HEK293T (cell line): ENCODE measurements around the gene RAD51B.

Experiments
- CTCF ChIA-PET: fragments of 350-600 bp; formaldehyde crosslinking; extraction: SDS; loops from one replicate; lab custom pipeline; 2021; ENCODE audit warnings: antibody characterized with exemption, inconsistent platforms; lab: Yijun Ruan, JAX
- POLR2A ChIA-PET: fragments of 350-600 bp; formaldehyde crosslinking; extraction: SDS; loops from one replicate; lab custom pipeline; 2020; ENCODE audit warnings: antibody characterized with exemption, inconsistent platforms; lab: Yijun Ruan, JAX
- DNase-seq: peaks from one replicate; pipeline ENCODE4 v3.0.0; 2012; ENCODE audit warnings: mixed read lengths; ENCODE audit errors: extremely low spot score
- ARNT ChIP-seq: fragments of 450-650 bp; IDR thresholded peaks from 2 replicates; pipeline ENCODE4 v1.6.1; 2017; ENCODE audit warnings: mild to moderate bottlenecking
- BHLHE40 ChIP-seq: fragments of 450-650 bp; IDR thresholded peaks from 2 replicates; pipeline ENCODE4 v1.6.1; 2016; ENCODE audit warnings: mild to moderate bottlenecking, moderate library complexity, borderline replicate concordance
- CTBP1 ChIP-seq: fragments of 450-650 bp; IDR thresholded peaks from 2 replicates; pipeline ENCODE4 v1.6.1; 2016; ENCODE audit warnings: borderline replicate concordance
- ELF4 ChIP-seq: fragments of 450-650 bp; IDR thresholded peaks from 2 replicates; pipeline ENCODE4 v1.6.1; 2017; ENCODE audit warnings: antibody characterized with exemption
- FOXA1 ChIP-seq: fragments of 450-650 bp; IDR thresholded peaks from 2 replicates; pipeline ENCODE4 v1.6.1; 2016; ENCODE audit warnings: mild to moderate bottlenecking
- FOXK2 ChIP-seq: fragments of 450-650 bp; IDR thresholded peaks from 2 replicates; pipeline ENCODE4 v1.6.1; 2016; ENCODE audit warnings: mild to moderate bottlenecking
- FOXM1 ChIP-seq: fragments of 450-650 bp; IDR thresholded peaks from 2 replicates; pipeline ENCODE4 v1.6.1; 2017; ENCODE audit warnings: mild to moderate bottlenecking, borderline replicate concordance
- HDGF ChIP-seq: fragments of 450-650 bp; IDR thresholded peaks from 2 replicates; pipeline ENCODE4 v1.6.1; 2017; ENCODE audit warnings: antibody characterized with exemption, borderline replicate concordance
- L3MBTL2 ChIP-seq: fragments of 450-650 bp; conservative IDR thresholded peaks from 2 replicates; pipeline ENCODE4 v1.6.1; 2016; ENCODE audit warnings: mild to moderate bottlenecking
- LEF1 ChIP-seq: fragments of 450-650 bp; IDR thresholded peaks from 2 replicates; pipeline ENCODE4 v1.6.1; 2017; ENCODE audit warnings: mild to moderate bottlenecking, borderline replicate concordance
- NFRKB ChIP-seq: fragments of 450-650 bp; IDR thresholded peaks from 2 replicates; pipeline ENCODE4 v1.6.1; 2016; ENCODE audit warnings: mild to moderate bottlenecking, moderate library complexity
- PKNOX1 ChIP-seq: fragments of 450-650 bp; IDR thresholded peaks from 2 replicates; pipeline ENCODE4 v1.6.1; 2016
- SP1 ChIP-seq: fragments of 450-650 bp; IDR thresholded peaks from 2 replicates; pipeline ENCODE4 v1.6.1; 2017
- SUZ12 ChIP-seq: fragments of 450-650 bp; IDR thresholded peaks from 2 replicates; pipeline ENCODE4 v1.6.1; 2016; ENCODE audit warnings: mild to moderate bottlenecking
- TARDBP ChIP-seq: fragments of 450-650 bp; IDR thresholded peaks from 2 replicates; pipeline ENCODE4 v1.6.1; 2016
- ZNF384 ChIP-seq: fragments of 450-650 bp; IDR thresholded peaks from 2 replicates; pipeline ENCODE4 v1.6.1; 2016

RAD51B gene

GRCh38 chr14:67935371-67935770, 115.8 kb downstream of the RAD51B start:
- ChIA-PET POLR2A (no interaction called here), CTCF (interaction anchor here (0.6 kb wide), 1 partner anchor 1831 kb away, joined by 3 read pairs; no protein-coding TSS in a partner anchor)
- no peak for TF ChIP-seq SUZ12
- TF ChIP-seq HDGF, result no peak
- TF ChIP-seq FOXK2, result no peak
- TF ChIP-seq LEF1, result no peak
- no peak for TF ChIP-seq NFRKB
- TF ChIP-seq L3MBTL2, result no peak
- TF ChIP-seq PKNOX1, result no peak
- TF ChIP-seq SP1, result no peak
- no peak for TF ChIP-seq TARDBP
- TF ChIP-seq ELF4, result no peak
- no peak for TF ChIP-seq CTBP1
- TF ChIP-seq FOXA1, result no peak
- TF ChIP-seq FOXM1, result no peak
- no peak for TF ChIP-seq BHLHE40
- no peak for TF ChIP-seq ZNF384
- TF ChIP-seq ARNT, result no peak
- no peak for DNase-seq

- ChIA-PET CTCF (no interaction called here), POLR2A (no interaction called here)
- no peak for DNase-seq
- TF ChIP-seq TARDBP, result no peak
- no peak for TF ChIP-seq NFRKB
- no peak for TF ChIP-seq FOXM1
- TF ChIP-seq FOXA1, result no peak
- no peak for TF ChIP-seq CTBP1
- no peak for TF ChIP-seq ARNT
- no peak for TF ChIP-seq BHLHE40
- no peak for TF ChIP-seq SUZ12
- no peak for TF ChIP-seq SP1
- TF ChIP-seq LEF1, result no peak
- no peak for TF ChIP-seq HDGF
- TF ChIP-seq L3MBTL2, result no peak
Measured at GRCh38 chr14:67938071-67938470, 118.5 kb downstream of the RAD51B start.

GRCh38 chr14:67940486-67941455, 121.2 kb downstream of the RAD51B start:
- TF ChIP-seq TARDBP, result no peak
- TF ChIP-seq L3MBTL2, result no peak
- no peak for TF ChIP-seq ELF4
- no peak for TF ChIP-seq SUZ12
- peak; percentile 20 for DNase-seq
- POLR2A ChIA-PET, result interaction anchor here (1.8 kb wide), 1 partner anchor 853 kb away, joined by 5 read pairs; the partner anchor contains the start of gene ZFP36L1
- CTCF ChIA-PET, result interaction anchor here (0.6 kb wide), 1 partner anchor 148 kb away, joined by 3 read pairs; no protein-coding TSS in a partner anchor

GRCh38 chr14:67941456-67942018, 122.0 kb downstream of the RAD51B start:
- ChIA-PET CTCF (no interaction called here), POLR2A (interaction anchor here (1.8 kb wide), 1 partner anchor 852 kb away, joined by 5 read pairs; the partner anchor contains the start of gene ZFP36L1)
- DNase-seq, result no peak
- TF ChIP-seq SP1 (no peak), HDGF (no peak), BHLHE40 (no peak), CTBP1 (no peak), TARDBP (no peak), ZNF384 (no peak), SUZ12 (no peak), PKNOX1 (no peak), LEF1 (no peak)

GRCh38 chr14:67942080-67942710, 122.6 kb downstream of the RAD51B start:
- ChIA-PET CTCF (no interaction called here), POLR2A (interaction anchor here (1.8 kb wide), 1 partner anchor 851 kb away, joined by 5 read pairs; the partner anchor contains the start of gene ZFP36L1)
- no peak for DNase-seq
- no peak for TF ChIP-seq TARDBP
- TF ChIP-seq CTBP1, result no peak
- no peak for TF ChIP-seq FOXK2
- no peak for TF ChIP-seq BHLHE40
- TF ChIP-seq PKNOX1, result no peak
- no peak for TF ChIP-seq ARNT
- no peak for TF ChIP-seq SP1
- no peak for TF ChIP-seq SUZ12
- TF ChIP-seq L3MBTL2, result no peak
- TF ChIP-seq HDGF, result no peak
